GM12878 (cell line): ENCODE results near the gene XPC. TPM values are rescaled to one million over a fixed set of nuclear protein-coding genes. Genes with fewer than 3 reads are reported as not detected.

Experiments
- ATAC-seq: fragments of 200-7000 bp; cut with Tn5 transposase; 3 replicates; pipeline ENCODE4 v1.9.1; 2020; ENCODE audit warnings: mild to moderate bottlenecking, moderate library complexity
- BruUV-seq: library from RNA; stranded (reverse); fragments of 400-500 nt; replicated peaks from 2 replicates; lab custom pipeline; 2021; lab: Mats Ljungman, UMichigan
- CTCF ChIA-PET: fragments of 300-600 bp; sonication (Branson Sonifier 250); formaldehyde crosslinking; extraction: SDS; loops from one replicate; lab custom pipeline; 2021; ENCODE audit warnings: inconsistent platforms; lab: Yijun Ruan, JAX
- POLR2A ChIA-PET: fragments of 350-600 bp; formaldehyde crosslinking; extraction: SDS; loops from one replicate; lab custom pipeline; 2021; ENCODE audit warnings: inconsistent platforms; lab: Charles Lee
- RAD21 ChIA-PET: fragments of 300-600 bp; sonication (Branson Sonifier 250); formaldehyde crosslinking; loops from one replicate; lab custom pipeline; 2023; ENCODE audit warnings: antibody characterized with exemption; ENCODE audit not compliant: unreplicated experiment; lab: Charles Lee
- SMC1A ChIA-PET: fragments of 300-600 bp; sonication (Branson Sonifier 250); formaldehyde crosslinking; loops from one replicate; lab custom pipeline; 2023; ENCODE audit not compliant: unreplicated experiment, uncharacterized antibody; lab: Charles Lee
- DNase-seq: peaks from one replicate; pipeline ENCODE4 v3.0.0-alpha.2; 2011; ENCODE audit warnings: low read depth, low spot score
- FAIRE-seq: peaks from 3 replicates; lab custom pipeline; 2011; peaks lifted over from hg19 to GRCh38; lab: Jason Lieb, UNC
- H2AFZ ChIP-seq: 2 replicates; pipeline ENCODE4 v1.6.0; 2011; ENCODE audit warnings: low read depth, low read length, control low read depth; ENCODE audit not compliant: control insufficient read depth
- H3K27ac ChIP-seq: 2 replicates; pipeline ENCODE4 v1.5.1; 2011; ENCODE audit warnings: control low read depth; ENCODE audit not compliant: control insufficient read depth, insufficient read depth
- H3K27me3 ChIP-seq, 2 experiments: replicated peaks in 1 of 2; 2 replicates each; pipeline versions ENCODE4 v1.6.0 to v1.6.1; 2011; ENCODE audit warnings: low read length in 1 of 2; ENCODE audit not compliant: control insufficient read depth in 2 of 2, insufficient read depth in 2 of 2
- H3K36me3 ChIP-seq, 2 experiments: 2 replicates each; pipeline ENCODE4 v1.5.1; 2011; ENCODE audit warnings: low read length in 1 of 2; ENCODE audit not compliant: control insufficient read depth in 2 of 2, insufficient read depth in 2 of 2
- H3K4me1 ChIP-seq: 2 replicates; pipeline ENCODE4 v1.6.1; 2011; ENCODE audit warnings: mild to moderate bottlenecking, low read length, moderate library complexity, mixed read lengths; ENCODE audit not compliant: control insufficient read depth, insufficient read depth
- H3K4me2 ChIP-seq: 2 replicates; pipeline ENCODE4 v1.6.0; 2011; ENCODE audit warnings: control low read depth; ENCODE audit not compliant: control insufficient read depth, insufficient read depth
- H3K4me3 ChIP-seq: fragments of 200-600 bp; sonication (generic); 2 replicates; pipeline ENCODE4 v1.5.1; 2016
- H3K79me2 ChIP-seq: 2 replicates; pipeline ENCODE4 v1.6.0; 2011; ENCODE audit warnings: low read length; ENCODE audit not compliant: control insufficient read depth, insufficient read depth
- H3K9ac ChIP-seq: 2 replicates; pipeline ENCODE4 v1.8.0; 2011; ENCODE audit warnings: low read length, control low read depth, mixed read lengths; ENCODE audit not compliant: control insufficient read depth, insufficient read depth
- H3K9me3 ChIP-seq: replicated peaks from 3 replicates; pipeline ENCODE4 v1.5.1; 2011; ENCODE audit warnings: mild to moderate bottlenecking, low read length; ENCODE audit not compliant: control insufficient read depth, insufficient read depth
- H4K20me1 ChIP-seq: 2 replicates; pipeline ENCODE4 v1.6.0; 2011; ENCODE audit not compliant: control insufficient read depth, insufficient read depth
- ASH2L ChIP-seq: fragments of 300-600, 200-600 bp; sonication (generic); IDR thresholded peaks from 2 replicates; pipeline ENCODE4 v1.6.1; 2017; ENCODE audit warnings: low read depth, mild to moderate bottlenecking, borderline replicate concordance
- E2F4 ChIP-seq: IDR thresholded peaks from 2 replicates; pipeline ENCODE4 v1.6.1; 2012; ENCODE audit warnings: low read depth, low read length, improper control_type of control experiment
- HDAC2 ChIP-seq: fragments of 200-600 bp; sonication (generic); IDR thresholded peaks from 2 replicates; pipeline ENCODE4 v1.6.1; 2017
- HDGF ChIP-seq: fragments of 450-650 bp; IDR thresholded peaks from 2 replicates; pipeline ENCODE4 v1.6.1; 2016; ENCODE audit warnings: antibody characterized with exemption
- IKZF1 ChIP-seq: fragments of 450-650 bp; conservative IDR thresholded peaks from 2 replicates; pipeline ENCODE4 v1.6.1; 2017; ENCODE audit warnings: antibody characterized with exemption, mild to moderate bottlenecking
- MLLT1 ChIP-seq: fragments of 450-650 bp; IDR thresholded peaks from 2 replicates; pipeline ENCODE4 v1.6.1; 2016; ENCODE audit warnings: mild to moderate bottlenecking
- MTA2 ChIP-seq: fragments of 450-650 bp; IDR thresholded peaks from 2 replicates; pipeline ENCODE4 v1.6.1; 2016; ENCODE audit warnings: low read depth, mild to moderate bottlenecking, moderate library complexity
- NFIC ChIP-seq: IDR thresholded peaks from 2 replicates; pipeline ENCODE4 v1.6.1; 2012; ENCODE audit warnings: low read depth, mild to moderate bottlenecking, inconsistent platforms, low read length, moderate library complexity
- NR2C2 ChIP-seq: IDR thresholded peaks from 2 replicates; pipeline ENCODE4 v1.6.1; 2011; ENCODE audit warnings: borderline replicate concordance, low read depth; ENCODE audit not compliant: control insufficient read depth, insufficient read length
- POLR2AphosphoS5 ChIP-seq: IDR thresholded peaks from 2 replicates; pipeline ENCODE4 v1.6.1; 2011; ENCODE audit warnings: mild to moderate bottlenecking, low read length, inconsistent platforms
- RBBP5 ChIP-seq: fragments of 200-600 bp; sonication (generic); conservative IDR thresholded peaks from 2 replicates; pipeline ENCODE4 v1.6.1; 2016
- SIN3A ChIP-seq: IDR thresholded peaks from 2 replicates; pipeline ENCODE4 v1.6.1; 2012; ENCODE audit warnings: low read depth, low read length, improper control_type of control experiment
- SKIL ChIP-seq: fragments of 450-650 bp; IDR thresholded peaks from 2 replicates; pipeline ENCODE4 v1.6.1; 2017; ENCODE audit warnings: mild to moderate bottlenecking, low read depth, inconsistent platforms; ENCODE audit not compliant: poor library complexity, severe bottlenecking
- SPI1 ChIP-seq: IDR thresholded peaks from 2 replicates; pipeline ENCODE4 v1.6.1; 2011; ENCODE audit warnings: low read depth, mild to moderate bottlenecking, low read length, moderate library complexity, borderline replicate concordance; ENCODE audit not compliant: insufficient read depth
- TCF3 ChIP-seq: IDR thresholded peaks from 2 replicates; pipeline ENCODE4 v1.6.1; 2012; ENCODE audit warnings: low read depth, mild to moderate bottlenecking, low read length, borderline replicate concordance; ENCODE audit not compliant: insufficient read depth
- ZBED1 ChIP-seq: IDR thresholded peaks from 2 replicates; pipeline ENCODE4 v1.6.1; 2016; ENCODE audit warnings: borderline replicate concordance
- ZBTB4 ChIP-seq: fragments of 450-650 bp; formaldehyde crosslinking; IDR thresholded peaks from 2 replicates; pipeline ENCODE4 v1.4.0; 2022; ENCODE audit warnings: mild to moderate bottlenecking, moderate library complexity
- WGBS: methylation state at CpG from one replicate; pipeline ENCODE4 v1.1.6; 2016; ENCODE audit warnings: low lambda C conversion rate; ENCODE audit not compliant: insufficient replicate concordance, insufficient coverage; ENCODE audit errors: missing lambda C conversion rate; 5-methylcytosine and 5-hydroxymethylcytosine counted together
- in situ Hi-C: fragments of 300-500 bp; cut with MboI; formaldehyde crosslinking; loops from 9 replicates; pipeline ENCODE4 v1.14.3; 2018; ENCODE audit warnings: mixed read lengths
- intact Hi-C: fragments of 100-400 bp; cut with micrococcal nuclease; formaldehyde crosslinking; loops from one replicate; pipeline ENCODE4 v1.14.2; 2022; ENCODE audit not compliant: unreplicated experiment
- polyA plus RNA-seq, 11 experiments: library from polyadenylated mRNA; depleted of rRNA in 4 of 11; unstranded in 6 of 11; stranded (reverse) in 5 of 11; fragments of >200 nt; fragmentation: Nextera tagmentation in 4 of 11; fragmentation: Illumina TruSeq in 1 of 11; extraction: Ambion mirVana in 4 of 11; extraction: Trizol in 1 of 11; gene quantifications; 1 replicate in 1 of 11; 2 replicates in 10 of 11; pipeline versions ENCODE4 v1.2.1 to v1.2.3, GENCODE V29; 2011 to 2016; ENCODE audit warnings: inconsistent platforms in 2 of 11, missing spikeins in 2 of 11, low read depth in 1 of 11
- total RNA-seq, 4 experiments: library from RNA; depleted of rRNA in 3 of 4; stranded (reverse); fragments of >200 nt in 3 of 4; fragmentation: Illumina TruSeq in 1 of 4; extraction: Trizol in 1 of 4; gene quantifications; 2 replicates each; pipeline versions ENCODE4 v1.2.1 to v1.2.3, GENCODE V29; 2013 to 2021

The XPC gene
- total and polyA plus RNA-seq, 10 of the 15 experiments (the other 5 are each of a cell fraction or from before 2014, with no cell fraction given): 4.0 to 48.3 (median 29.8) TPM

- Histone ChIP-seq H3K27me3 (no peaks in the 10 kb centered on the region; a peak in 1 of 4 replicates), H3K4me3 (no peak overlapping the region), H3K9me3 (no peaks in the 10 kb centered on the region), H3K27ac (no peak overlapping the region), H3K4me1 (no peaks in the 10 kb centered on the region), H3K79me2 (no peaks in the 10 kb centered on the region), H2AFZ (no peak overlapping the region), H3K9ac (no peak overlapping the region), H4K20me1 (no peaks in the 10 kb centered on the region), H3K36me3 (no peaks in the 10 kb centered on the region), H3K4me2 (no peak overlapping the region)
- ChIA-PET RAD21 (no interaction called here), POLR2A (no interaction called here), CTCF (interaction anchor here (1.0 kb wide), 1 partner anchor 13 kb away, joined by 3 read pairs; no protein-coding TSS in a partner anchor), SMC1A (no interaction called here)
- 57% methylated on average over 5 of the region's 5 CpGs for WGBS
- in situ Hi-C loops: no loop called here
- DNase-seq (no peak), ATAC-seq (no peak), FAIRE-seq (no peak)
- BruUV-seq: no TSS peak
- intact Hi-C loops: no loop called here
- TF ChIP-seq RBBP5 (no peak), SKIL (no peak), POLR2AphosphoS5 (no peak), ASH2L (no peak), ZBTB4 (CRISPR knock-in tag) (no peak), ZBED1 (no peak), NFIC (no peak), MTA2 (no peak), SIN3A (no peak), TCF3 (no peak), HDGF (no peak), HDAC2 (no peak), IKZF1 (no peak), NR2C2 (no peak), MLLT1 (no peak), E2F4 (no peak), SPI1 (no peak)
These were observed 80.6 kb downstream of the XPC start for GRCh38 chr3:14097616-14098391.
